Measurements from ENCODE around the gene HDAC5.
"Not testable (repeated sequence)": the region's sequence is repeated elsewhere in the genome, so short reads cannot be mapped to it uniquely, and the experiment has no call there.

Gene HDAC5

GRCh38 chr17:44123356-44124117 lies at the start of gene HDAC5:
HDAC5 (minus strand) TSS chr17:44123641; CDS start chr17:44117515, 6,126 bp downstream.
- H3K4me3 Mint-ChIP-seq = peak within 1 kb of the TSS; percentile 96
- peak within 1 kb of the TSS; percentile 92 for H3K27ac Mint-ChIP-seq (ENCODE audit: low read depth)
- peaks cover 6% of the 10 kb centered on the region for H3K27me3 Mint-ChIP-seq
- H3K36me3 Mint-ChIP-seq (ENCODE audit: insufficient read depth) = peaks cover 16% of the 10 kb centered on the region
- H3K9me3 Mint-ChIP-seq = no peaks in the 10 kb centered on the region
- H3K4me1 Mint-ChIP-seq = peaks cover 49% of the 10 kb centered on the region
- DNase-seq (ENCODE audit: low spot score in 2 of 2) (peak; percentile 90 to 94), ATAC-seq (replicated peaks; ENCODE audit: extremely low read depth, poor library complexity, severe bottlenecking) (peak; percentile 90)

DNA sequence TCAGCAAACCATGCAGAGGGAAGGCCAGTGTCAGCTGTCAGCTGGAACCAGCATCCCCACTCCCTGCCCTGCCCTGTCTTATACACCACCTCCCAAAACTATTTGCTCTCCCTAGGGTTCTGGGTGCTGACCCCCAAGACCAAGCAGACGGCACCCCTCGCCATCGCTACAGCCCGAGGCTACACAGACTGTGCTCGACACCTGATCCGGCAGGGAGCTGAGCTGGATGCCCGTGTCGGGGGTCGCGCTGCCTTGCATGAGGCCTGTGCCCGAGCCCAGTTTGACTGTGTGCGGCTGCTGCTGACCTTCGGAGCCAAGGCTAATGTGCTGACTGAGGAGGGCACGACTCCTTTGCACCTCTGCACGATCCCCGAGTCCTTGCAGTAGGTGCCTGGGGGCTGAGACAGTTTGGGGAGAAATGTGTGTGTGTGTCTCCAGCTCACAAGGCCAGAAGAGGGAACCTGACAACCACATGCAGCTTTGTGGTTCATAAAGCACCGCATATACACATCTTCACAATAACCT lies 48.6 kb upstream of the HDAC5 start:
- H3K4me3 Mint-ChIP-seq = no peak overlapping the region
- no peaks in the 10 kb centered on the region for H3K27me3 Mint-ChIP-seq
- DNase-seq (ENCODE audit: low spot score in 2 of 2) (no peak), ATAC-seq (replicated peaks; ENCODE audit: extremely low read depth, poor library complexity, severe bottlenecking) (no peak)
- H3K36me3 Mint-ChIP-seq (ENCODE audit: insufficient read depth) = peaks cover 3% of the 10 kb centered on the region
- peaks cover 10% of the 10 kb centered on the region for H3K4me1 Mint-ChIP-seq
- H3K9me3 Mint-ChIP-seq = no peaks in the 10 kb centered on the region
- H3K27ac Mint-ChIP-seq (ENCODE audit: low read depth) = peak overlapping the region; percentile 35

- Mint-ChIP-seq H3K27ac (ENCODE audit: low read depth) (no peak within 1 kb of the TSS), H3K9me3 (no peaks in the 10 kb centered on the region), H3K4me1 (peaks cover 10% of the 10 kb centered on the region), H3K4me3 (no peak within 1 kb of the TSS), H3K36me3 (ENCODE audit: insufficient read depth) (peaks cover 1% of the 10 kb centered on the region), H3K27me3 (no peaks in the 10 kb centered on the region)
- DNase-seq (ENCODE audit: low spot score in 2 of 2) (no peak), ATAC-seq (replicated peaks; ENCODE audit: extremely low read depth, poor library complexity, severe bottlenecking) (no peak)
These were observed 47.2 kb upstream of the HDAC5 start, which contains the start of gene ASB16 for GRCh38 chr17:44170499-44171201. ASB16 (plus strand) TSS chr17:44170704; CDS start chr17:44170790, 86 bp downstream.

DNA sequence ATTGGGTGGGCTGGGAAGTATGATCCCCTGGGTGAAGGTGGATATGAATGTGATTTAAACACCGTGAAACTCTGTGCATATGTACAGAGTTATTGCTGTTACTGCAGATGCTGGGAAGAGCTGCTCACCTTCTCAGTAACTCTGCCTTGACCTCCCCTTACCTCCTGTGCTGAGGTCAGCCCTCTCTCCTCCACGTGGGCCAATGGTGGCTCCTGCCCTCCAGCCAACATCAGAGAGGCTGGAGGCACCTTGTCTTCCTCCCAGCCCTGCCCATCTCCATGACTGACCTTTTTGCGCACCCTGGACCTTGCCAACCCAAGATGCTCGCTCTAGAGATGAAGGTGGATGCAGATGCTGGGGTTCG lies 46.7 kb upstream of the HDAC5 start:
- ATAC-seq (replicated peaks; ENCODE audit: extremely low read depth, poor library complexity, severe bottlenecking) = no peak
- no peak for DNase-seq (ENCODE audit: low spot score in 2 of 2)
- peaks cover 10% of the 10 kb centered on the region for H3K4me1 Mint-ChIP-seq
- no peak overlapping the region for H3K4me3 Mint-ChIP-seq
- H3K27ac Mint-ChIP-seq (ENCODE audit: low read depth) = no peak overlapping the region
- peaks cover 1% of the 10 kb centered on the region for H3K36me3 Mint-ChIP-seq (ENCODE audit: insufficient read depth)
- H3K27me3 Mint-ChIP-seq = no peaks in the 10 kb centered on the region
- no peaks in the 10 kb centered on the region for H3K9me3 Mint-ChIP-seq

DNA sequence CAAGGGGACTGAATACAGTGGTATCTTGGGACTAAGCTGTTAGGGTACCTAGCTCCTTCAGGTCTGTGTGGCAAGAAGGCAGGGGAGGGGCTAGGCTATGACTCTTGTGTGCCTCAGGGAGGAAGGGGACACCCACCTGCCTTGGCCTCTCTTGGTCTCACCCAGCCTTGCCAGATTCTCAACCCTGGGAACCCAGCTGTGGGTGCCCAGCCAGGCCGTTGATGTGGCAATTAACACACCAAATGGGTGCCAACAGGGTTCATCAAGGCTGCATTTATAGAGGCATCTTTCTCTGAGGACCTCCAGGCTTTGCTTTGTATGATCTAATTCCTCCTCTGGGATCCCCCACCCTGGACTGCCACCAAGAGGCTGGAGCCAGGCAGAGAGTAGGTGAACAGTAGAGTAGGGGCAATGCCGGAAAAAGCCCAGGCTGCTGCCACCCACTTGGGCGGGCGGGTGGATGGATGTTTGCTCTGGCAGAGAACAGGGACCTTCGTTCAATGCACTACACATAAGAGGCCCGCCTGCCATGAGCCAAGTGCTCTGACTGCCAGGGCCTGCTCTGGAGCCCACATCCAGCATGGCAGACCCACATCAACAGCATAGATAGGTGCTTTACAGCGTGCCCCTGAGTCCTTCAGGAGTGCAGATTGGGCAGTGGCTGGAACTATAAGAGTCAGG lies 43.9 kb upstream of the HDAC5 start:
- H3K27ac Mint-ChIP-seq (ENCODE audit: low read depth) = peak overlapping the region; percentile 16
- H3K36me3 Mint-ChIP-seq (ENCODE audit: insufficient read depth) = peaks cover 1% of the 10 kb centered on the region
- no peaks in the 10 kb centered on the region for H3K9me3 Mint-ChIP-seq

GRCh38 chr17:44164476-44164875 lies 41.0 kb upstream of the HDAC5 start:
- peaks cover 10% of the 10 kb centered on the region for H3K4me1 Mint-ChIP-seq
- ATAC-seq (replicated peaks; ENCODE audit: extremely low read depth, poor library complexity, severe bottlenecking) = no peak
- no peak overlapping the region for H3K4me3 Mint-ChIP-seq
- H3K27ac Mint-ChIP-seq (ENCODE audit: low read depth) = no peak overlapping the region
- H3K9me3 Mint-ChIP-seq = no peaks in the 10 kb centered on the region
- DNase-seq (ENCODE audit: low spot score in 2 of 2) = no peak
- no peaks in the 10 kb centered on the region for H3K36me3 Mint-ChIP-seq (ENCODE audit: insufficient read depth)
- H3K27me3 Mint-ChIP-seq = no peaks in the 10 kb centered on the region

More for the DNA sequence above, 43.9 kb upstream of the HDAC5 start:
- Mint-ChIP-seq H3K4me1 (peaks cover 10% of the 10 kb centered on the region), H3K4me3 (no peak overlapping the region), H3K27me3 (no peaks in the 10 kb centered on the region)
- no peak for ATAC-seq (replicated peaks; ENCODE audit: extremely low read depth, poor library complexity, severe bottlenecking)
- DNase-seq (ENCODE audit: low spot score in 2 of 2) = no peak

GRCh38 chr17:44159519-44160210 lies 36.2 kb upstream of the HDAC5 start:
- Mint-ChIP-seq H3K4me3 (no peak overlapping the region), H3K9me3 (no peaks in the 10 kb centered on the region), H3K27me3 (no peaks in the 10 kb centered on the region), H3K4me1 (no peaks in the 10 kb centered on the region), H3K36me3 (ENCODE audit: insufficient read depth) (peaks cover 1% of the 10 kb centered on the region), H3K27ac (ENCODE audit: low read depth) (no peak overlapping the region)
- DNase-seq (ENCODE audit: low spot score in 2 of 2) (no peak), ATAC-seq (replicated peaks; ENCODE audit: extremely low read depth, poor library complexity, severe bottlenecking) (no peak)

DNA sequence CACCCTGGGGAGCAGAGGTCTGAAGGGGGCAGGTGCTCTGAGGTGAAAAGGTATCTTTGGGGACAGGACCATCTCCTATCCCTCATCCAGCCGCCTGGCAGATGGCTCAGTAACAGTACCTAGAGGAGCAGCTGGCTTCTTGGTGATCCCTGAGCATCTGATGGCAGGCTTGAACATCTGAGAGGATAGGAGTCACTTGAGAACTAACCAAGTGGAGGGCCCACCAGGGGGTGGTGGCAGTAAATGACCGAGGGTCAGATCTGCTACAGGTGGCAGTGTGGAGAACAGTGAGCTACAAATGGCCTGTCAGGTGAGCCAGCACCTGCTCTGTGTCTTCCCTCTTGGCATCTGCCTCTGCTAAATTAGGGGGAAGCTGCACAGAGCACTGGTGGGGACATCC lies 32.0 kb upstream of the HDAC5 start:
- Mint-ChIP-seq H3K9me3 (no peaks in the 10 kb centered on the region), H3K27ac (ENCODE audit: low read depth) (peak overlapping the region; percentile 61), H3K36me3 (ENCODE audit: insufficient read depth) (peaks cover 1% of the 10 kb centered on the region)

DNA sequence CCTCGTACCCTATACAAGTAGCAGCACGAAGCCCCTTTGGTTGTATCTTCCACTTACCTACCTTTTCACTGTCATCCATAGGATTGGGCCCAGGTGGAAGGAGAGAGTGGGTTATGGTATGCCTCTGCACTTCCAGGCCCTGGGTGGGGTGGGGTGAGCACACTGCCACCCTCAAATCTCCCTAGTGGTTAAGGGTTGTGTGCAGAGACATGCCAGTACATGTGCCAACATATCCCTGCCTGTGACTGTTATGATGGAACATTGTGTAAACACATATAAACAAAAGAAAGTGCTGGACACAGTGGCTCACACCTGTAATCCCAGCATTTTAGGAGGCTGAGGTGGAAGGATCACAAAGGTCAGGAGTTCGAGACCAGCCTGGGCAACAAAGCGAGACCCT lies 29.4 kb upstream of the HDAC5 start:
- DNase-seq (ENCODE audit: low spot score in 2 of 2) (no peak), ATAC-seq (replicated peaks; ENCODE audit: extremely low read depth, poor library complexity, severe bottlenecking) (no peak)
- H3K27ac Mint-ChIP-seq (ENCODE audit: low read depth) = no peak overlapping the region
- H3K27me3 Mint-ChIP-seq = no peaks in the 10 kb centered on the region
- no peak overlapping the region for H3K4me3 Mint-ChIP-seq
- no peaks in the 10 kb centered on the region for H3K4me1 Mint-ChIP-seq
- H3K9me3 Mint-ChIP-seq = no peaks in the 10 kb centered on the region
- peaks cover 3% of the 10 kb centered on the region for H3K36me3 Mint-ChIP-seq (ENCODE audit: insufficient read depth)

More for the DNA sequence above, 32.0 kb upstream of the HDAC5 start:
- no peak for ATAC-seq (replicated peaks; ENCODE audit: extremely low read depth, poor library complexity, severe bottlenecking)
- Mint-ChIP-seq H3K4me1 (no peaks in the 10 kb centered on the region), H3K4me3 (no peak overlapping the region), H3K27me3 (no peaks in the 10 kb centered on the region)
- DNase-seq (ENCODE audit: low spot score in 2 of 2) = no peak

- Mint-ChIP-seq H3K27ac (ENCODE audit: low read depth) (no peak overlapping the region), H3K9me3 (no peaks in the 10 kb centered on the region), H3K4me3 (no peak overlapping the region), H3K27me3 (no peaks in the 10 kb centered on the region), H3K36me3 (ENCODE audit: insufficient read depth) (peaks cover 4% of the 10 kb centered on the region), H3K4me1 (no peaks in the 10 kb centered on the region)
- DNase-seq (ENCODE audit: low spot score in 2 of 2) (no peak), ATAC-seq (replicated peaks; ENCODE audit: extremely low read depth, poor library complexity, severe bottlenecking) (no peak)
These were observed 26.4 kb upstream of the HDAC5 start for GRCh38 chr17:44149750-44150329.

DNA sequence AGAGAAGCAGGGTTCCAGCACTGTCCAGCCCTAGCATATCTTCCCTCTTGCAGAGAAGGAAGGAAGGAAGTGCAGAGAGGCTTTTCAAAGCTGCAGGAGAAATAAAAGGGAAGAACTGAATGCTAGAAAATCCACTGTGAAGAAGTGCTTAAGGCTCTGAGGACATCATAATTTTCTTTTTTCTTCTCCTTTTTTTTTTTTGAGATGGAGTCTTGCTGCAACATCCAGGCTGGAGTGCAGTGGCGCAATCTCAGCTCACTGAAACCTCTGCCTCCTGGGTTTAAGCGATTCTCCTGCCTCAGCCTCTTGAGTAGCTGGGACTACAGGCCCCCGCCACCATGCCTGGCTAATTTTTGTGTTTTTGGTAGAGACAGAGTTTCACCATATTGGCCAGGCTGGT lies 25.6 kb upstream of the HDAC5 start:
- not testable (repeated sequence) for H3K9me3 Mint-ChIP-seq; H3K27me3 Mint-ChIP-seq; ATAC-seq (replicated peaks; ENCODE audit: extremely low read depth, poor library complexity, severe bottlenecking); DNase-seq (ENCODE audit: low spot score in 2 of 2); H3K4me3 Mint-ChIP-seq; H3K27ac Mint-ChIP-seq (ENCODE audit: low read depth); H3K36me3 Mint-ChIP-seq (ENCODE audit: insufficient read depth); H3K4me1 Mint-ChIP-seq

- Mint-ChIP-seq H3K9me3 (no peaks in the 10 kb centered on the region), H3K36me3 (ENCODE audit: insufficient read depth) (peaks cover 4% of the 10 kb centered on the region), H3K27ac (ENCODE audit: low read depth) (no peak overlapping the region), H3K4me3 (no peak overlapping the region), H3K4me1 (no peaks in the 10 kb centered on the region), H3K27me3 (no peaks in the 10 kb centered on the region)
- ATAC-seq (replicated peaks; ENCODE audit: extremely low read depth, poor library complexity, severe bottlenecking) = no peak
- no peak for DNase-seq (ENCODE audit: low spot score in 2 of 2)
These were observed 24.4 kb upstream of the HDAC5 start for GRCh38 chr17:44147812-44148211.
